GM18868 (cell line): ENCODE measurements around the gene ABCA13.

ENCODE experiments used
- ATAC-seq: cut with Tn5 transposase; IDR thresholded peaks from one replicate; pipeline ENCODE4 v1.9.1; 2021; ENCODE audit warnings: mild to moderate bottlenecking, moderate library complexity; ENCODE audit not compliant: unreplicated experiment

Gene ABCA13

DNA sequence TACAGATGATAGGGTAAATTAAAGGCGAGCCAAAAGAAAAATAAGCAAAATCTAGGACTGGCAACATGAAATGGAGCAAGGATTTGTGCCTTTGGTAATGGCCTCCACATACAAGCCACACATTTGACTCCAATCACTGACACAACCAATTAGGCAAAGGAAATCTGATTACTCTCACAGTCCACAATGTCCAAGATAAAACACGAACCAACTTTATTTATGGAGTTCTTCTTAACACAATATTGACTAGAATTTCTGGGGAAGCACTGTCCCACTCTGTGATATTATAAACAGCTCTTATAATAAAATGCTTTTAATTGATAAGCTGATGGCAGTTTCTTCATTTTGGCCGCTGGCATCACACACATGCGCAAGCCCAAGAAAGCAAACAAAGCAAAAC lies 334.2 kb downstream of the ABCA13 start:
- no peak for ATAC-seq

DNA sequence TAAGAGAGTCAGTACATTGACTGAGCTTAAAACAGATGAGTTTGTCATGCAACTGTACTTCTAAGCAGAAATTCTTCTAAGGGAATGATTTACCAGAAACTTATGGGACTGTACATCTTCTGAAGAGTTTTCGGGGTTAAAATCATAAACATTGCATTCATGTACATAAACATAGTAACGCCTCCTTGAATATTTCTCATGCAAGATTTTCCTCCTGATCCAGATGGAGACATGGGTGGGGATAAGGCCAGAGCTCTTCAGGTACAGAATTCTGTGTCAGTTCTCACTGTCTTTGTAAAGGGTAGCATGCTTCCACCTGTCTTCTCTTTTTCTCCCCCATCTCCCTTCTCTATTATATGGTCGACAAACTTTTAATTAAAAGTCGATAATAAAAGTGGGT lies 335.3 kb downstream of the ABCA13 start:
- ATAC-seq, result no peak

DNA sequence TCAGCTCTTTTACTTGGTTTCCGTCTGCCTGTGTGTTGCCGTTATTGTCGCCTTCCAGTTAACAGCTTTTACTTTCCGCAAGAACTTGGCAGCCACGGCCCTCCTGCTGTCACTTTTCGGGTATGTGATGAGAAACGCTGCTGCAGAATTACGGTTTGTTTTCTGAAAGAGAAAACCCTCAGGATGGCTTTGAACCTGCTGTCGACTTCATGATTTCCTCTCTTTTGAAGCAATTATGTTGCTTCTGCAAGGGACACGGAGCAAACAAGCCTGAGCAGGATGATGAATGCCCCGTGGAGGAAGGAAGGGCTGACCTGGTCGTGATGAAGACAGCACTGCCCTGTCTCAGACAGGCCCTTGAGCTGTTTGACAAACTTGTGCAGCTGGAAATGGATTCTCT lies 339.8 kb downstream of the ABCA13 start:
- ATAC-seq, result no peak

DNA sequence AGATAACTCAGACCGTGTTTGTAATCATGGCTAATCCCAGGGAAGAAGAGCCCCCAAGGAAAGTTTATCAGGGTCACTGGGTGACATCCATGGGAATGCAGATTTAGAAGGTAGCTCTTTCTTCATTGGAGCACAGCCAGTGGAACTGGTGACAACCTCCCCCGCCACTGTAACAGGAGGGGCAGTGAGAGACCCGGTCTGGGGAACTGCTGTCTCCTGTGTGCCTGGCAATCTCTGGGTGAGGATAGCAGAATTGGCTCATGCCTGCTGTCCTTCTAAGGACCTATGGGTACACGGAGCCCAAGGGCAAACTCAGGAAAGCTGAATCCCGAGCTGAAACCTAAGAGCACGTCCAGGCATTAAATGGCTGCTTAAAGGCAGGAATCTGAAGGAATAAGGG lies 341.6 kb downstream of the ABCA13 start:
- ATAC-seq, result no peak

DNA sequence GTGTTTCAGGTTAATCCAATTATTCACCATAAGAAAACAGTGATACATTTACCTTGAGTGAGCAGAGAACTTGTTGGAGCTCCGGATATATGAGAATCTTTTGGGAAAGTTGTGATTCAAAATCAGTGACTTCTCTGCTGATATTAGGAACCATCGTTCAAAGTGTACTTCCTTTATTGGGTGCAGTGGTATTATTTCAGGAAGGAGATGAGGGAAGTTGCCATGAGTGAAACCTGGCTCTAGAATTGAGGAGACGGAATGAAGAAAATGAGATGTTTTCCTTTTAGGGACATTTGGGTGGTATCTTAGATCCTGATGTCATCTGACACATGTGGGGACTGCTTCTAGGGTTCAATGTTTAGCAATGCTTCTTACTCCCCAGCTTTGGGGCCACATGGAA lies 343.9 kb downstream of the ABCA13 start:
- ATAC-seq, result no peak

- no peak for ATAC-seq
Measured at GRCh38 chr7:48518092-48518491, 346.8 kb downstream of the ABCA13 start.

DNA sequence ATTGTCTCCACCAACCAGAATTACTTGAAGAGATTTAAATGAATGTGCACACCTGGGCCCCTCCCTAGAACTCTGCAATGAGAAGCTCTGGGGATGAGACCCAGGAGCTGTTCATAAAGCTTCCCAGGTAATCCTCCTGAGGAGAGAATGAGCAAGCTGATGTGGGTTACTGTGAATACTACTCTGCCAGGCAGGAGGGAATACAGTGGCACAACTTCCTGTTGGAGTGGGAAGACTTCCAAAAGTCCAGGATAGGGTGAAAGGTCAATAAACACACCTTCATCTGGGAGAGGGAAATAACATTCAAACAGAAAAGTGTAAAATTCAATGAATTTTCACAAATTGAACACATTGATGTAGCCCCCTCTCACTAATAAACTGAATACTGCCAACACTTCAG lies 351.4 kb downstream of the ABCA13 start:
- no peak for ATAC-seq

DNA sequence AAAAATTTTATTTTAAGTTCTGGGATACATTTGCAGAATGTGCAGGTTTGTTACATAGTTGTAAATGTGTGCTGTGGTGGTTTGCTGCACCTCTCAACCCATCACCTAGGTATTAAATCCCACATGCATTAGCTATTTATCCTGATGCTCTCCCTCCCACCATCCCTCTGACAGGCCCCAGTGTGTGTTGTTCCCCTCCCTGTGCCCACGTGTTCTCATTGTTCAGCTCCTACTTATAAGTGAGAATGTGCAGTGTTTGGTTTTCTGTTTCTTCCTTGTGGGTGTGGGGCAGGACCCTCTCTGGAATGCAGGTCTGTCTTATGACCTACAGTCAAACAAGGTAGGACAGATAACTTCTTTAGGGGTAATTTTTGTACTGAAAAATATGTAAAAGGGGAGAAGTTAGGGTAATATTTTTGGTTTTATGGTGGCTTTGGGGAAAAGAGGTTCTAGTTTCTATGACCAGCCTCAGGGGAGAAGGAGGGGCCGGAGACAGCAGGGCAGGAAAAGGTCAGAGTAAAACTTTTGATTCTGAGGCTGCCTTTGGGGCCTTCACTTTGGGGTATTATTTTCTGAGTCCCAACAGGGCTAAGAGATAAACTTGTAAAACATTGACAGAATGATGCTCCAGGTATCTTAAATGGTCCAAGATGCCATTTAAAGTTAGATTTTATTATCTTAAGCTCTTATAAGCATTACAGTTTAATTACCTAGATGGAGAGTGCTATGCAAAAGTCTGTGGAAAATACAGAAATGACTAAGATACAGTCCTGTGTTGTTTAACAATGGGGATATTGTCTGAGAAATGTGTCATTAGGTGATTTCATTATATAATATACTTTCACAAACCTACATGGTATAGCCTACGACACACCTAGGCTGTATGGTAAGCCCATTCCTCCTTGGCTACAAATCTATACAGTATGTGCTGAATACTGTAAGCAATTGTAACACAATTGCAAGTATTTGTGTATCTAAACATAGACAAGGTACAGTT lies 354.8 kb downstream of the ABCA13 start:
- no peak for ATAC-seq

- ATAC-seq, result no peak
Measured at GRCh38 chr7:48528646-48529045, 357.4 kb downstream of the ABCA13 start.

GRCh38 chr7:48537561-48537960 lies 366.3 kb downstream of the ABCA13 start:
- ATAC-seq, result no peak

DNA sequence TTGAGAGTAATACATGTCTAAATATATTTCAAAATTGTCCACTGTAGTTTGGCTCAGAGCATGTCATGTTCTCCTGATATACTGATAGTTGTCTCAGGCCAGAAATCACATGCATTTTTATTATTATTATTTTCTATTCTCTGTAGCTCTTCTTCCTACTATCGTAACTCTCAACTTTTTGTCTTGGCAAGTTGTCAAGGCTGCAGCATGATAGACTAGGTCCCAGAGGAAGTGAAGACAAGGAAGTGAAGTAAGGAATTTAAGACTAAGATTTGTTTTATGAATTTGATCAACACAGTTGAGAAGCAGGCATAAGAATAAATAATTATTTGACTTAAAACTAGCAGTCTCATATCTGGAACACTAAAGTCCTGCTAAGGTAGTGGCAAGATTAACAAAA lies 369.5 kb downstream of the ABCA13 start:
- no peak for ATAC-seq

- no peak for ATAC-seq
Measured at GRCh38 chr7:48548667-48549066, 377.4 kb downstream of the ABCA13 start.

GRCh38 chr7:48551652-48552051 lies 380.4 kb downstream of the ABCA13 start:
- ATAC-seq, result no peak

- ATAC-seq, result peak; percentile 56
Measured at GRCh38 chr7:48563334-48563733, 392.1 kb downstream of the ABCA13 start.

DNA sequence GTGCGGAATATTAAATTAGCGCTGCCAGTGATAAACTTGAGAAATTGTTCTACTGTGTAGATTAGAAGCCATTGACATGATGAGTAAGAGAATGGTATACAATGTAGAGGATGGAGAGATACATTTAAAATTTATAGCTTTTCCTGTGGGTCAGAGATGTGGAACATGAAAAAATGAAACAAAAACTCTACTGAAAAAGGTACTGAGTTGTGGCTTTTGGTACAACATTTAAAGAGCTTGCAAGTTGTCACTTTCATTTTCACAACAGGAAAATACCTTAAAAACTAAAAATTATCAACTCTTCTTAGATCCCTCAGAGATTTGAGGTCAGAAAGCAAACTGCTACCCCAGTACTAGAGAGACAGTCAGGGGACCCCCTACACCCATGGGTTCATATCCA lies 404.3 kb downstream of the ABCA13 start:
- peak; percentile 42 for ATAC-seq

- ATAC-seq, result no peak
Measured at GRCh38 chr7:48587475-48587874, 416.2 kb downstream of the ABCA13 start.

DNA sequence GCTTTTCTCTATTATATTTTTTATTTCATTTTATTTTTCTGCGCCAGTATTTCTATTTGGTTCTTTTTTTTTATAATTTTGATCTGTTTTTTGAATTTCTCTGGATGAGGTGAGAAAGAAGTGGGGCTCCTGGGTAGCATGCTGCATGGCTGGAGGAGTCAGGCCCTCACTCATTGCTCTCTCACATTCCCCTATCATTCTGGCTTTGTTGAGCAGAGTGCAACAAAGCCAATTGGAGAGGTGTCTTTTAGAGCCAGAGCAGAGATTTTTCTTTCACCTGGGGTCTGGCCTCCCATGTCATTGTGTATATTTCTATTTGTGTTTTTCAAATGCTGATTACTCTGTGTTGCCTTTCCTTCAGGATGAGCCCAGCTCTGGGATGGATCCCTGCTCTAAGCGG lies 423.1 kb downstream of the ABCA13 start:
- ATAC-seq, result no peak

- ATAC-seq, result no peak
Measured at GRCh38 chr7:48595756-48596155, 424.5 kb downstream of the ABCA13 start.

GRCh38 chr7:48610705-48611104 lies 439.4 kb downstream of the ABCA13 start:
- no peak for ATAC-seq

DNA sequence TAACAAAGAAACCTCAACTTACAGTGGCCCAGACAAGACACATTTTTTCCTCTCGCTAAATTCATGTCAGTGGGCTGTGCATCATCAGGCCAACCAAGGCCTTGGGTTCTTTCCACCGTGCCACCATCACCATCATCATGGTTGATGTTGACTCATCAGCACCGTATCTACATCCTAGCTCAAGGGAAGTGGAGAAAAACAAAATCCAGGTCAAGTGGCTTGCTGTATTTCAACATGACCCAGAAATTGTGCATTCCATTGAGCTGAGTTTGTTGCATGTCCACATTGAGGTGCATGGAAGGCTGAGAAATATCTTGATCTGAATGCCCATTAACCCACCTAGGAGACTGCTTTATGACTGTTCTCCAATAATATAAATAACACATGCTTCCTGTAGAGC lies 440.7 kb downstream of the ABCA13 start:
- ATAC-seq, result no peak

- no peak for ATAC-seq
Measured at GRCh38 chr7:48617508-48617907, 446.2 kb downstream of the ABCA13 start.

DNA sequence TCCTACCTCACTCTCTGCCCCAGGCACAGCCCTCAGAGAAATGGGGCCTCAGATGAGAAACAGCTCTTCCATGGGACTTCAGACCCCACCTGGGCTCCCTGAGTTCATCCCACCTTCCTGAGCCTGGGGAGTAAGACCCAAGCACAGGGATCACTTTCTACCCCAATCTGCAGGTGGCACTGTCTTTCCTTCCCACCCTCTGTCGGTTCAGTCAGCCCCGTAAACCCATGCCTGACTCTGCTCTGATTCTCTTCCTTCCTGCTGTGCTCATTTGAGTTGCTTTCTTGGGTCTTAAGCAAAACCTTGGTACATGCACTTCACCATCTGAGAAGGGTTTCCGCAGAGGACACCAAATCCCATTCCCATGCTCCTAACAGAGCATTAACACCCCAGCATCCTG lies 446.7 kb downstream of the ABCA13 start:
- peak; percentile 50 for ATAC-seq

- ATAC-seq, result no peak
Measured at GRCh38 chr7:48621076-48621475, 449.8 kb downstream of the ABCA13 start.
